SK-N-SH treated with all-trans-retinoic acid at 6 μM for 48 hours (cell line): ENCODE data around the gene XRN2.

Experiments used
- ATAC-seq: fragments of 200-7000 bp; cut with Tn5 transposase; 3 replicates; pipeline ENCODE4 v1.9.1; 2020; ENCODE audit warnings: mild to moderate bottlenecking, moderate library complexity
- ARNTL ChIP-seq: fragments of 450-650 bp; formaldehyde crosslinking; IDR thresholded peaks from 2 replicates; pipeline ENCODE4 v1.5.0; 2020; ENCODE audit warnings: low read depth, mild to moderate bottlenecking, moderate library complexity, borderline replicate concordance
- BACH2 ChIP-seq: fragments of 250-450 bp; sonication (Bioruptor Pico); IDR thresholded peaks from 2 replicates; pipeline ENCODE4 v1.9.0; 2021; ENCODE audit warnings: mild to moderate bottlenecking, borderline replicate concordance
- CREB5 ChIP-seq: fragments of 250-450 bp; sonication (Bioruptor Pico); IDR thresholded peaks from 2 replicates; pipeline ENCODE4 v1.5.1; 2020; ENCODE audit warnings: low read depth, mild to moderate bottlenecking, moderate library complexity
- CSDC2 ChIP-seq: fragments of 250-450 bp; sonication (Bioruptor Pico); IDR thresholded peaks from 2 replicates; pipeline ENCODE4 v1.5.0; 2020; ENCODE audit warnings: mild to moderate bottlenecking, moderate library complexity
- CSRNP3 ChIP-seq: fragments of 250-450 bp; sonication (Bioruptor Pico); IDR thresholded peaks from 2 replicates; pipeline ENCODE4 v1.5.1; 2021; ENCODE audit warnings: mild to moderate bottlenecking, moderate library complexity
- ESRRG ChIP-seq: fragments of 250-450 bp; sonication (Bioruptor Pico); IDR thresholded peaks from 2 replicates; pipeline ENCODE4 v1.6.1; 2021; ENCODE audit warnings: mild to moderate bottlenecking
- GLIS3 ChIP-seq: fragments of 250-450 bp; sonication (Bioruptor Pico); IDR thresholded peaks from 2 replicates; pipeline ENCODE4 v1.5.0; 2020; ENCODE audit warnings: mild to moderate bottlenecking, moderate library complexity
- ISL1 ChIP-seq: fragments of 250-450 bp; sonication (Bioruptor Pico); IDR thresholded peaks from 2 replicates; pipeline ENCODE4 v2.1.2; 2022; ENCODE audit warnings: mild to moderate bottlenecking, moderate library complexity
- OSR1 ChIP-seq: fragments of 250-450 bp; sonication (Bioruptor Pico); IDR thresholded peaks from 2 replicates; pipeline ENCODE4 v1.8.0; 2022; ENCODE audit warnings: moderate library complexity, mild to moderate bottlenecking, inconsistent platforms
- PATZ1 ChIP-seq: fragments of 250-450 bp; sonication (Bioruptor Pico); IDR thresholded peaks from 2 replicates; pipeline ENCODE4 v1.8.0; 2020; ENCODE audit warnings: mild to moderate bottlenecking, moderate library complexity, borderline replicate concordance
- PPARA ChIP-seq: fragments of 250-450 bp; sonication (Bioruptor Pico); IDR thresholded peaks from 2 replicates; pipeline ENCODE4 v1.5.0; 2020; ENCODE audit warnings: mild to moderate bottlenecking, borderline replicate concordance
- RARB ChIP-seq: fragments of 250-450 bp; sonication (Bioruptor Pico); IDR thresholded peaks from 2 replicates; pipeline ENCODE4 v1.8.0; 2021; ENCODE audit warnings: mild to moderate bottlenecking, moderate library complexity
- SNAI2 ChIP-seq: fragments of 250-450 bp; sonication (Bioruptor Pico); IDR thresholded peaks from 2 replicates; pipeline ENCODE4 v1.5.0; 2020; ENCODE audit warnings: mild to moderate bottlenecking, moderate library complexity
- TCF4 ChIP-seq: fragments of 250-450 bp; sonication (Bioruptor Pico); IDR thresholded peaks from 2 replicates; pipeline ENCODE4 v1.8.0; 2021; ENCODE audit warnings: mild to moderate bottlenecking, moderate library complexity, borderline replicate concordance
- TOX ChIP-seq: fragments of 250-450 bp; sonication (Bioruptor Pico); IDR thresholded peaks from 2 replicates; pipeline ENCODE4 v1.8.0; 2021; ENCODE audit warnings: mild to moderate bottlenecking, moderate library complexity, borderline replicate concordance
- TSHZ2 ChIP-seq: fragments of 250-450 bp; sonication (Bioruptor Pico); IDR thresholded peaks from 2 replicates; pipeline ENCODE4 v1.5.0; 2020; ENCODE audit warnings: mild to moderate bottlenecking, moderate library complexity
- ZC3H10 ChIP-seq: fragments of 250-450 bp; sonication (Bioruptor Pico); IDR thresholded peaks from 2 replicates; pipeline ENCODE4 v1.5.1; 2021; ENCODE audit warnings: mild to moderate bottlenecking, moderate library complexity
- ZFP3 ChIP-seq: fragments of 250-450 bp; sonication (Bioruptor Pico); IDR thresholded peaks from 2 replicates; pipeline ENCODE4 v1.5.0; 2020; ENCODE audit warnings: mild to moderate bottlenecking, moderate library complexity
- ZFP30 ChIP-seq: fragments of 450-650 bp; formaldehyde crosslinking; IDR thresholded peaks from 2 replicates; pipeline ENCODE4 v1.5.0; 2022; ENCODE audit warnings: mild to moderate bottlenecking, moderate library complexity
- ZNF565 ChIP-seq: fragments of 450-650 bp; formaldehyde crosslinking; conservative IDR thresholded peaks from 2 replicates; pipeline ENCODE4 v1.5.0; 2020; ENCODE audit warnings: low read depth, mild to moderate bottlenecking, moderate library complexity
- ZNF70 ChIP-seq: fragments of 450-650 bp; formaldehyde crosslinking; IDR thresholded peaks from 2 replicates; pipeline ENCODE4 v1.5.0; 2020; ENCODE audit warnings: mild to moderate bottlenecking, moderate library complexity
- ZNF8 ChIP-seq: fragments of 450-650 bp; formaldehyde crosslinking; IDR thresholded peaks from 2 replicates; pipeline ENCODE4 v1.5.0; 2020; ENCODE audit warnings: mild to moderate bottlenecking, moderate library complexity

XRN2 gene

GRCh38 chr20:21302664-21303060 is 469 bp upstream of the XRN2 start:
- ATAC-seq: peak; percentile 68

GRCh38 chr20:21303872-21304586 is 898 bp downstream of the XRN2 start:
- TF ChIP-seq ZFP3 (CRISPR knock-in tag) (no peak), ZFP30 (no peak), ISL1 (CRISPR knock-in tag) (no peak), TSHZ2 (CRISPR knock-in tag) (no peak), TOX (no peak), SNAI2 (CRISPR knock-in tag) (no peak), GLIS3 (CRISPR knock-in tag) (no peak), CSDC2 (CRISPR knock-in tag) (no peak), OSR1 (CRISPR knock-in tag) (no peak), ZC3H10 (CRISPR knock-in tag) (no peak), PATZ1 (CRISPR knock-in tag) (no peak), TCF4 (no peak), CSRNP3 (CRISPR knock-in tag) (no peak), PPARA (CRISPR knock-in tag) (no peak)
- ATAC-seq: peak; percentile 21

More at GRCh38 chr20:21302664-21303060, 469 bp upstream of the XRN2 start:
- TF ChIP-seq TCF4 (no peak), CSRNP3 (CRISPR knock-in tag) (no peak), ZNF565 (CRISPR knock-in tag) (no peak), BACH2 (CRISPR knock-in tag) (no peak), SNAI2 (CRISPR knock-in tag) (no peak), ZNF70 (CRISPR knock-in tag) (no peak), ZFP3 (CRISPR knock-in tag) (no peak), CREB5 (CRISPR knock-in tag) (no peak), ZFP30 (no peak), TSHZ2 (CRISPR knock-in tag) (no peak), ZNF8 (no peak), TOX (no peak), CSDC2 (CRISPR knock-in tag) (no peak), RARB (no peak), OSR1 (CRISPR knock-in tag) (no peak), GLIS3 (CRISPR knock-in tag) (no peak), PPARA (CRISPR knock-in tag) (no peak), ESRRG (CRISPR knock-in tag) (no peak), ZC3H10 (CRISPR knock-in tag) (no peak), ARNTL (CRISPR knock-in tag) (no peak)
